Psoas muscle (tissue), 8 donors: ENCODE results near the gene SUMF1. TPM values are rescaled to one million over a fixed set of nuclear protein-coding genes. Genes with fewer than 3 reads are reported as not detected.

ENCODE experiments used
- ATAC-seq, 4 donors: fragments of 200-7000 bp; cut with Tn5 transposase; one replicate each; pipeline ENCODE4 v1.9.1; 2020; ENCODE audit warnings: moderate library complexity in 3 of 4, mild to moderate bottlenecking in 2 of 4
- DNase-seq, 2 donors: peaks; one replicate each; pipeline ENCODE4 v3.0.0-alpha.2; 2020
- H3K27ac ChIP-seq: fragments of 200-600 bp; one replicate; pipeline ENCODE4 v1.8.0; 2022
- H3K27me3 ChIP-seq, 3 donors: fragments of 200-600 bp in 1 of 3; one replicate each; pipeline versions ENCODE4 v1.6.1 to v1.8.0; 2013 to 2022; ENCODE audit warnings: low read length in 2 of 3, mild to moderate bottlenecking in 2 of 3, moderate library complexity in 1 of 3; ENCODE audit not compliant: insufficient read depth in 3 of 3
- H3K36me3 ChIP-seq, 2 donors: fragments of 200-600 bp in 1 of 2; one replicate each; pipeline versions ENCODE4 v1.6.1 to v1.8.0; 2013 to 2022; ENCODE audit warnings: low read depth in 1 of 2, mild to moderate bottlenecking in 1 of 2, moderate library complexity in 1 of 2; ENCODE audit not compliant: insufficient read depth in 1 of 2
- H3K4me1 ChIP-seq: fragments of 200-600 bp; one replicate; pipeline ENCODE4 v1.8.0; 2022
- H3K4me3 ChIP-seq: fragments of 200-600 bp; one replicate; pipeline ENCODE4 v1.8.0; 2022; ENCODE audit warnings: mild to moderate bottlenecking
- H3K9me3 ChIP-seq: fragments of 200-600 bp; one replicate; pipeline ENCODE4 v1.8.0; 2022
- WGBS, 3 donors: extraction: QIAGEN DNeasy Blood & Tissue Kit; methylation state at CpG; one replicate each; pipeline versions ENCODE4 v1.1.6 to v1.1.7; 2013; 5-methylcytosine and 5-hydroxymethylcytosine counted together
- intact Hi-C, 2 donors: fragments of 100-400 bp; cut with DNase I; formaldehyde crosslinking; loops; one replicate each; pipeline versions ENCODE4 v1.11.0 to v1.14.2; 2022
- polyA plus RNA-seq, 3 donors: library from polyadenylated mRNA; stranded (reverse); fragments of 200-250 nt; gene quantifications; one replicate each; pipeline ENCODE4 v1.2.3, GENCODE V29; 2013
- total RNA-seq, 4 donors: library from RNA; stranded (reverse); fragmentation: NEBNext Ultra II Directional in 2 of 4; extraction: Animal tissue kit (Norgen Biotek cat#: 25700) in 2 of 4; gene quantifications; one replicate each; pipeline versions ENCODE4 v1.2.1 to v1.2.4, GENCODE V29; 2021 to 2023
- TF ChIP-seq, protein P1 (sequence below): fragments of 200-600 bp; IDR thresholded peaks from one replicate; pipeline ENCODE4 v1.8.0; 2022; ENCODE audit warnings: antibody characterized with exemption
- donor health status: healthy with polysubstance abuse.
- donor health status: DM: no; HTN: no; CAD: no; lungs with moderate emphysema.
- donor health status: Bipolar disorder and iron deficiency.
- donor health status: healthy.
- donor health status: DM: yes; HTN: yes; CAD: no.
- donor health status: DM: no; HTN: no; CAD: no.
- donor health status: DM: no; HTN: no; CAD: no.
- donor health status: DM: yes; HTN: yes; CAD: no.

The SUMF1 gene
- total and polyA plus RNA-seq, 7 donors, result 3.0 to 7.6 (median 5.0) TPM

GRCh38 chr3:4398941-4399245, 68.2 kb downstream of the SUMF1 start:
- 79 to 83% (median 81%) methylated on average over 7 of the region's 7 CpGs for WGBS, 3 donors
- Histone ChIP-seq H3K4me1 (peaks cover 3% of the 10 kb centered on the region), H3K4me3 (no peak overlapping the region), H3K9me3 (no peaks in the 10 kb centered on the region), H3K27me3 (no peaks in the 10 kb centered on the region), H3K27ac (no peak overlapping the region), H3K36me3 (peaks cover 2 to 10% of the 10 kb centered on the region in 2 donors)
- ATAC-seq (no peak), DNase-seq (no peak)
- TF ChIP-seq, protein P1, sequence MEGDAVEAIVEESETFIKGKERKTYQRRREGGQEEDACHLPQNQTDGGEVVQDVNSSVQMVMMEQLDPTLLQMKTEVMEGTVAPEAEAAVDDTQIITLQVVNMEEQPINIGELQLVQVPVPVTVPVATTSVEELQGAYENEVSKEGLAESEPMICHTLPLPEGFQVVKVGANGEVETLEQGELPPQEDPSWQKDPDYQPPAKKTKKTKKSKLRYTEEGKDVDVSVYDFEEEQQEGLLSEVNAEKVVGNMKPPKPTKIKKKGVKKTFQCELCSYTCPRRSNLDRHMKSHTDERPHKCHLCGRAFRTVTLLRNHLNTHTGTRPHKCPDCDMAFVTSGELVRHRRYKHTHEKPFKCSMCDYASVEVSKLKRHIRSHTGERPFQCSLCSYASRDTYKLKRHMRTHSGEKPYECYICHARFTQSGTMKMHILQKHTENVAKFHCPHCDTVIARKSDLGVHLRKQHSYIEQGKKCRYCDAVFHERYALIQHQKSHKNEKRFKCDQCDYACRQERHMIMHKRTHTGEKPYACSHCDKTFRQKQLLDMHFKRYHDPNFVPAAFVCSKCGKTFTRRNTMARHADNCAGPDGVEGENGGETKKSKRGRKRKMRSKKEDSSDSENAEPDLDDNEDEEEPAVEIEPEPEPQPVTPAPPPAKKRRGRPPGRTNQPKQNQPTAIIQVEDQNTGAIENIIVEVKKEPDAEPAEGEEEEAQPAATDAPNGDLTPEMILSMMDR, result no peak
- intact Hi-C loops, result no loop called here

- Histone ChIP-seq H3K27me3 (no peaks in the 10 kb centered on the region), H3K4me3 (no peak overlapping the region), H3K4me1 (peaks cover 3% of the 10 kb centered on the region), H3K36me3 (peaks cover 0 to 6% of the 10 kb centered on the region in 2 donors), H3K9me3 (no peaks in the 10 kb centered on the region), H3K27ac (no peak overlapping the region)
- intact Hi-C loops, result no loop called here
- ATAC-seq (no peak), DNase-seq (no peak)
- WGBS, 3 donors, result 69 to 75% (median 71%) methylated on average over 4 of the region's 4 CpGs
- TF ChIP-seq, protein P1, result no peak
These were observed 68.7 kb downstream of the SUMF1 start for GRCh38 chr3:4398120-4398940.

GRCh38 chr3:4397466-4397865, 69.6 kb downstream of the SUMF1 start:
- ATAC-seq (no peak), DNase-seq (no peak)
- H3K27me3 ChIP-seq, result no peaks in the 10 kb centered on the region
- no peaks in the 10 kb centered on the region for H3K9me3 ChIP-seq
- H3K27ac ChIP-seq, result no peak overlapping the region
- H3K4me3 ChIP-seq, result no peak overlapping the region
- peaks cover 3% of the 10 kb centered on the region for H3K4me1 ChIP-seq
- WGBS, 3 donors, result 56 to 71% (median 71%) methylated on average over 1 of the region's 1 CpG
- intact Hi-C loops, result no loop called here
- H3K36me3 ChIP-seq, result no peaks in the 10 kb centered on the region
- TF ChIP-seq, protein P1, result no peak

GRCh38 chr3:4396542-4396941, 70.5 kb downstream of the SUMF1 start:
- Histone ChIP-seq H3K27me3 (no peaks in the 10 kb centered on the region), H3K4me3 (no peak overlapping the region), H3K4me1 (peaks cover 3% of the 10 kb centered on the region), H3K36me3 (no peaks in the 10 kb centered on the region), H3K9me3 (no peaks in the 10 kb centered on the region), H3K27ac (no peak overlapping the region)
- WGBS, 3 donors, result 34 to 42% (median 38%) methylated on average over 1 of the region's 1 CpG
- ATAC-seq, result no peak
- intact Hi-C loops, result no loop called here
- no peak for DNase-seq
- TF ChIP-seq, protein P1, result no peak

GRCh38 chr3:4396006-4396405, 71.1 kb downstream of the SUMF1 start:
- TF ChIP-seq, protein P1, result no peak
- H3K4me1 ChIP-seq, result peaks cover 3% of the 10 kb centered on the region
- DNase-seq (no peak), ATAC-seq (no peak)
- intact Hi-C loops, result no loop called here
- H3K27ac ChIP-seq, result no peak overlapping the region
- WGBS, 3 donors, result 87 to 90% (median 90%) methylated on average over 5 of the region's 5 CpGs
- no peaks in the 10 kb centered on the region for H3K27me3 ChIP-seq
- H3K36me3 ChIP-seq, result no peaks in the 10 kb centered on the region
- H3K4me3 ChIP-seq, result no peak overlapping the region
- no peaks in the 10 kb centered on the region for H3K9me3 ChIP-seq
